GM21360 (cell line): Measurements from ENCODE around the gene NRG3.

Source experiments
- ATAC-seq: cut with Tn5 transposase; IDR thresholded peaks from one replicate; pipeline ENCODE4 v1.9.1; 2021; ENCODE audit warnings: mild to moderate bottlenecking, moderate library complexity; ENCODE audit not compliant: unreplicated experiment

NRG3 gene

GRCh38 chr10:82757901-82758300 lies 882.9 kb downstream of the NRG3 start:
- ATAC-seq, result no peak

GRCh38 chr10:82759050-82759449 lies 884.1 kb downstream of the NRG3 start:
- ATAC-seq, result no peak

GRCh38 chr10:82762641-82763040 lies 887.6 kb downstream of the NRG3 start:
- no peak for ATAC-seq

- ATAC-seq, result no peak
These were observed 893.0 kb downstream of the NRG3 start for GRCh38 chr10:82768040-82768439.

DNA sequence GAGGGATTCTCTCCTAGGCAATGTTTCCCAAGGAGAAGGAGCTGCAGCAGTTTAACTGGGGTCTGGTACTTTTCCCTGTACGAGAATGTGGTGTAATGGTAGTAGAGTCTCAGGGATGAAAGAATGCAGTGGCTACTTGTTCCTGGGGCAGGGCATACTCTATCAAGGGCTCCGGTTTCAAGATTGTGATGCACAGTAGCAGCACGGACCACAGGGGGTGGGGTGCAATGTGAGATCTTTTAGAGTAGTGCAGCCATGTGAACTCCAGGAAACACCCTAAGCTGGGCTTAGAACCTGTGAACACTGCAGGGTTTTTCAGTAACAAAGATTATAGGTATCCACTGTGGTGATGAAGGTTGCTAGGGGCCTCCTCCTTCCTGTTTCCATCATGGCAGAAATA lies 903.9 kb downstream of the NRG3 start:
- no peak for ATAC-seq

DNA sequence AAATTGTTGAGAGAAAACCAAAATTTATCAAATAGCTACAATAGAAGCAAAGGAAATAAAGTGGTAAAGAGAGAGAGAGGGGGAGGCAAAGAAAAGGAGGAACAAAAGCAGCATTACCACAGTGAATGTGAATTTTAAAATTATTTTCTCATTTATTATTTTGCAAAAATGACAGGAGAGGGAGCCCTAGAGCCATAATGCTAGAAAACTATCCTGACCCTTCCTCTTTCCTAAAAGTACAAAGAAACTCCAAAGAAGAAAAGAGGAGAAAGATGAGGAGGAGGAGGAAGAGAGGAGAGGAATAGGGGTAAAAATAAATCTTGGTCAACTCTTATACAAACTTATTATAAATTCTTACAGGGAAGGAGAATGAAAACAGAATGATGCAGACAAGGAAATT lies 921.5 kb downstream of the NRG3 start:
- no peak for ATAC-seq

- no peak for ATAC-seq
These were observed 926.3 kb downstream of the NRG3 start for GRCh38 chr10:82801289-82801688.

DNA sequence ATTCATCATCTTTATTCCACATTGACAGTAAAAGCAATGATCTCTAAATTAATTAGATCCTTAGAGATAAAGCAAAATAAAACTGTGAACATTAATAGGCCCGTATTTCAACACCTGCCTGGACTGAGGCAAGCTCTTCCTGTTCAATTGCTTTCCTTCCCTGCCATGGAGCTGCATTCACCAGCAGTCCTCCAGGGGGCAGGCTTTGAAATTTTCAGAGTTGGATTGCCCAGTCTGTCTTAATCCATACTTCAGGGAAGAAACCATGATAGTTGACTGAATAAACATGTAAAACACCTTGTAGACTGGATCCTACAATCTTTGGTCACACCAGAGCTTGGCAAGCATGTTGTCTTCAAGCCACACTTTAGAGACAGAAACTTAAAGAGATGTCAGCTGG lies 936.6 kb downstream of the NRG3 start:
- ATAC-seq, result no peak

DNA sequence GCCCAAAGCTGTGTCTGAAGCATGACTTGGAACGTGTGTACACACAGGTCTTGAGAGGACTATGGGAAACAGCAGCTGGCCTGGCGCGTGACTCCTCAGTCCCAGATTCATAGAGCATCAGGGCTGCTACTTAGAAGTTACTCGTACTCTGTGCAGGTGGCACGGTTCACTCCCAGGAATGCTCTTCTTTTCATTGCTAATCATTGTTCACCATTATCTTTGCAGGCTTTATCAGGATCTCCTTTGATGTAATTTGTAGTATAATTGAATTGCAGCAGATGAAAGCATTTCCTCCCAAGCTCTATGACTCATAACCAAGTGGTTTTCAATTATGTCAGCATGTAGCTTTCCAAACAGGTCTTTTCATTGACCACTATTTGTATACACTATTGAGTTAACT lies 938.9 kb downstream of the NRG3 start:
- no peak for ATAC-seq

DNA sequence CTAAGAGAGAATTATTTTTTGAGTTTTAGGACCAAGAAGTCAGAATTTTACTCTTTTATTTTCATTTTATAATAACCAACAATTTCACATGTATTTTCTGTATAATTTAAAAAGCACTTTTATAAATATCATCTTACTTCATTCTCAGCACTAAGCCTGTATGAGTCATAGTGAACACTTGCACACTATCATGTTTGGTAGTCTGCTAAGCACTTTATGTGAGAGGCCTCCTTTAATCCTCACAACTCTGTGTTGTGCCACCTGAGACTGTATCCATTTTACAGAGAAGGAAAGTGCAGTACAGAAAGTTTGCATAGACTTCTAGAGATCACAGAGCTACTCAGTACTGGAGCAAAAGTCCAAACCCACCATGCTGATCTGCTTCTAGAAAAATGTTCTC lies 939.6 kb downstream of the NRG3 start:
- ATAC-seq, result no peak

DNA sequence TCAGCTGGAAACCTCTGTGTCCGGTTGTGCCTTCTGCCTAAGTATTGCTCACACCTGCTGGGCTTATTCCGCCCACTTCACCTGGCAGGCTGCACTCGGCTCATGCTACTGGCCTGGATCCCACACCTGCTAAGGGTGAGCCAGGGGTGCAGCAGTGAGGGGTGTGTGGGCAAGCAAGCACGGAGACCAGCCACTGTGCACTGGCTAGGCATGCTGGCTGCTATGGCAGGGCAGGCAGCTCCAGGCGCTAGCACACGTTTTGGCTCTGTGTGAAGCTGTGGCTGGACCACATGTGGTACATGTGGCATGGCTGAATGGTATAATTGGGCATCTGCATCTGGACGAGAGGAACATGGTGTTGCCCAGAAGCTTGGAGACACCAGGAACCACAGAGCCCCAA lies 940.7 kb downstream of the NRG3 start:
- no peak for ATAC-seq

GRCh38 chr10:82817676-82818422 lies 942.9 kb downstream of the NRG3 start:
- no peak for ATAC-seq

DNA sequence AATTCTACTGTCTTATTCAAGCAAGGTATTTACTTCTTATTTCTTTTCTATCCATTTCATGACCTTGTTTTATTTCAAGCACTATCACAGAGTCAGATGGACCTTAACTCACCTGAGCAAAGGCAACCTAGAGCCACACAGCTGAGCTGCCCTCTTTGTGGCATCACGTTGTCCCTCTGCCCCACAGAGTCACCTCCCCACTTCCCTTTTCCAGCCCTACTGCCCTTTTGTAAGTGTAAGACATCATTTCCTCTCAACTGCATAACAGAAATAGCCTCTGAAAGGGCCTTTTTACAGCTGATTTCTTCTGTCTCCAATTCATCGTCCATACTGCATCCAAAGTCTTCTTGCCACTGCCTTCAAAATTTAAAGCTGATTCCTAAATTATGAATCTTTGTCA lies 946.0 kb downstream of the NRG3 start:
- ATAC-seq, result no peak

DNA sequence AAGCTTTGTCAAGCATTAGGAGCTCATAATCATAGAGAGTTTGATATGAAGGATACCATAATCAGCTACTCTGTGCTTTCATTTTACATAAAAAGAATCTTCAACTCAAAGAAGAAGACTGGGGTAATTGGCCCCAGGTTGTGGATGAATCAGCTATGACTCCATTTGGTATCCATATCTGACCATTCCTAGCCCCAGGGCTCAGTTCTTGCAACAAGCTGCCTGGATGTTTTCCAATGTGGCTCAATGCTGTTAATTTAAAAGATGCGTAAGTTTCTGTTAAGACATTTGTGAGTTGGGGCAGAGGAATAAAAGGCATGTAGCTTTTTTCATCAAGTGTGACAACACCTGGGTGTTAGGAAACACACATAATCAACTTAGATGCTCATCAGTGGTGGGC lies 951.1 kb downstream of the NRG3 start:
- ATAC-seq, result no peak

DNA sequence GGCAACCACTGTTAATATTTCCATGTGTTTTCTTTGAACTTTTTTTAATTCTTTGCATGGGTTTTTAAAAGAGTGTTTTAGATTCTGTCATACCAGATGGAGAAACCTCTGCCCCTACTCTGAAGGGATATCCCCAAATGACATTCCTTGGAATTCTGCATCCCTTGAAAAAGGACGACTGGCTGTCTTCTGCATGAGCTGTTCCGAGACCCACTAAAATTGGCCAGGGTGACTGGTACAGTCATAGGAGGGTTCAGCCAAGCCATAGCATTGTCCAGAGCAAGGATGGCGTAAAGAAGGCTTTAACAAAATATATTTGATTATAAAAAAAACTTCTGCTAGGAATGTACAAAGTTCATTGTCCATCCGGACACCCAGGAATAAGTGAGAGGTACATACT lies 952.9 kb downstream of the NRG3 start:
- no peak for ATAC-seq

DNA sequence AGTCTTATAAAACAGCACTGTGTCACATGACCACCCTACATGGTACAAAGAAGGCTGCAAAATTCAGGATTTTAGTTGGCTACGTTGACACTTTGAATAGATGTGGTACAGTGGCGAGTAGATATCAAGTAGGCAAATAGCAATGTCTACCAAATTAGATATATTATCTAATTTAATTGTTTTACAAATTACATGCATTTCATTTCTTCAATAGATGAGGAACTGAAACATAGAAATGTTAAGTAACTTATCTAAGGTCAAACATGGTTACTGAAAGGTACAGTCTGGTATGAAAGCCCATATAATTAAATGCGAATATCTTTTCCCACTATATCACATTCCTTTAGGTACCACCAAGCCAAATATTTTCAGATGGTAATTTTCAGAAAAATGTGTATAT lies 972.2 kb downstream of the NRG3 start:
- no peak for ATAC-seq

DNA sequence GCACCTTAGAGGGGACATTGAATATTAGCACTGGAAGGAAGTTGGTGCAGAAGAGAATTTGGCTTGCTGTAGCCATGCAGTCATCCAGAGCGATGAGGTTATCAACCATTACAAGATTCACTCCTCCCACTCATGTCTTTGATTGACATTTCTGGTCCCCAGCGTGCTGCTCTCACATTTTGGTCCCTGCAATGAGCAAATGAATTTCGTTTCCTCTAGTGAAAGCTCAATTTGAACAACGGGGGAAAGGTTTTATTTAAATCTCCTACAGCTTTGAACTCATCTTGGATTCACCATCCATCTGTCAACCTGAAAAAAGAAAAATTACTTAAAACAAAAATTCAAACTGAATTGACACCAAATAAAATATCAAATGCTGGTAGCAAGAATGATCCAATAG lies 975.2 kb downstream of the NRG3 start:
- ATAC-seq, result no peak

- no peak for ATAC-seq
These were observed 982.1 kb downstream of the NRG3 start for GRCh38 chr10:82856957-82857613.

- ATAC-seq, result no peak
These were observed 986.9 kb downstream of the NRG3 start for GRCh38 chr10:82861889-82862288.

GRCh38 chr10:82865366-82865765 lies 990.4 kb downstream of the NRG3 start:
- no peak for ATAC-seq

- no peak for ATAC-seq
These were observed 991.5 kb downstream of the NRG3 start for GRCh38 chr10:82866424-82867020.

GRCh38 chr10:82867056-82867455 lies 992.1 kb downstream of the NRG3 start:
- no peak for ATAC-seq
